Activated CD8-positive, alpha-beta memory T cell treated with anti-CD3 and anti-CD28 coated beads, Interleukin-2, amount 50 U/mL, for 24 hours (primary cell): Measurements from ENCODE around the gene DEDD.

Source experiments
- DNase-seq: peaks from one replicate; pipeline ENCODE4 v3.0.0-alpha.2; 2020; ENCODE audit errors: extremely low read depth

Gene DEDD, protein sequence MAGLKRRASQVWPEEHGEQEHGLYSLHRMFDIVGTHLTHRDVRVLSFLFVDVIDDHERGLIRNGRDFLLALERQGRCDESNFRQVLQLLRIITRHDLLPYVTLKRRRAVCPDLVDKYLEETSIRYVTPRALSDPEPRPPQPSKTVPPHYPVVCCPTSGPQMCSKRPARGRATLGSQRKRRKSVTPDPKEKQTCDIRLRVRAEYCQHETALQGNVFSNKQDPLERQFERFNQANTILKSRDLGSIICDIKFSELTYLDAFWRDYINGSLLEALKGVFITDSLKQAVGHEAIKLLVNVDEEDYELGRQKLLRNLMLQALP

DNA sequence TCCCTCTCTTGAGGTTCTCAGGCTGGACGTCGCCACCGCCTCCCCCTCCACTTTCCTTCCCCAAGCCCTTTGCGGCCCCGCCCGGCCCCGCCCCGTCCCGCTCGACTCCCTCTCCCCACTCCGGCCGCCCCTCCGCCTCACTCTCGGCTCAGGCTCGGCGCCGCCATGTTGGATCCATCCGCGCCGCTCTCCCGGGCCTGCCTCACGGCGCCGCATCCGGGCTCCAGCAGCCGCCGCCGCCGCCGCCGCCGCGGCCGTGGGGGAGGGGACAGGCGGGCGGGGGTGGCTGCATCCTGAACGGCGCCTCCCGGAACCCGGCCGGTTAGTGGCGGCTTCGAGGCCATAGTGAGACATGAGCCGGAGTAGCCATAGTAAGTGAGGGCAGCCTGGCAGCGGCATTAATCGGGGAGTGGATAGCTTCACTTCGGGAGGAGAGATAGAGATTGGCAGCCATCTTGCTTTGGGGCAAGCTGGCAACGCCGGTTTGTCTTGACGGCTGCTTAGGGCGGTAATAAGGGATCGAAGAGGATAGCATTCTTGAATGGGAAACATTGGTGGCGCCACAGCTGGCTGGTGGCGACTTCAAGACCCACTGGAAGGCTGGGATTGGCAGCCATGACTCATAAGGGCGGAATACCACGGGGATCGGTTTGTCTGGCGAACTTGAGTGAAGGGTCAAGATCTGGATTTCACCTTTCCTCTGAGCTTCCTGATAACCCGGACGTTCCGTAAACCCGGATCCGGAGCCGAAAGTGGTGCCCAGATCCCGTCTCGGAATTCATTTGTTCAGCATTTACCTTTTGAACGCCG is at the start of gene DEDD:
Gene DEDD (minus strand): TSS at position 258 of the 810 bp plus-strand sequence. CDS start 8,205 bp downstream, outside the sequence.
- peak; percentile 67 for DNase-seq

DNA sequence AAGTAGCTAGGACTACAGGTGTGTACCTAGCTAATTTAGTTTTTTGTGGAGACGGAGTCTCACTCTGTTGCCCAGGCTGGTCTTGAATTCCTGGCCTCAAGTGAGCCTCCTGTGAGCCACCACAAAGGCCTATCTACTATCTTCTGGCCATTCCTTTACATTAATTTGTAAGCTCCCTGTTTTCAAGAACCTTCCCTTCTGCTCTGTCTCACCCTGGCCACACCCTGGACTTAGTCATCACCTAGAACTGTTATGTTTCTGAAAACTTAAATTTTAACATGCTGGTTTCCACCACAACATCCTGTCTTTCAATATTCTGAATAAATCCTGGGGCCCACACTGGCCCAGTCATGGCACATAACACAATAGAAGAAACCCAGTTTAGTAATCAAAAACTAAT is 49.7 kb upstream of the DEDD start:
- no peak for DNase-seq

DNA sequence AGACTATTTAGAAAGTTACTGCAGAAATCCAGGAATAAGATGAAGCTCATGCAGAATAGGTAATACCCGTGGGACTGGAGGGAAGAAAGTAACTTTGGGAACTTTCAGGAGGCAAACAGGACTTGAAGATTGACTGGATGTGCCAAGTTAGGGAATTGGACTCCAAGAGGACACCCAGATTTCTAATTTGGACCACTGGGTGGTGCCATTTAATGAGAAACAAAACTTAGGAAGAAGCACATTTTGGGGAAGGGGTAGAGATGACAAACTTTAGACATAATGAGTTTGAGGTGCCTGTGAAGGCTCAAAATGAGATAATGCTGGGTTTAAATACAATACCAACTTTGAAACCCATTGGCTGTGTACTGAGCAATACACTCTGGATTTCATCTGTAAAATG is 48.2 kb upstream of the DEDD start:
- no peak for DNase-seq

DNA sequence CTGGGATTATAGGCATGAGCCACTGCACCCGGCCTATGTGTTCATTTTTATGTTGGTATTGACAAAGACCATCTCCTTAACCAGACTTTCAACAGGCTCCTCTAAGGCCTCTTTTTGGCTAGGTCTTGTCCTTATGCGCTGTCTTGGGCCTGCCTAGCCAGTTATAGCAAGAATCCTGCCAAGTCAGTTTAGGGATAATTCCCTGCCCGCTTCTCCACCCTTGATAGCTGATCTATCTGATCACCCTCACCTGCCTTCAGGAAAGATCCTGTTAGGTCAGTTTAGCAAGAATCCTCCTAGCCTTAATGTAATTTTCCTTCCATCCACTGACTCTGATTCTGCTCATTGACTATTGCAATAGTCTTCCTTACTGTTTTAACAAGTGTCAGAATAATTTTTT is 47.2 kb upstream of the DEDD start:
- DNase-seq = no peak

DNA sequence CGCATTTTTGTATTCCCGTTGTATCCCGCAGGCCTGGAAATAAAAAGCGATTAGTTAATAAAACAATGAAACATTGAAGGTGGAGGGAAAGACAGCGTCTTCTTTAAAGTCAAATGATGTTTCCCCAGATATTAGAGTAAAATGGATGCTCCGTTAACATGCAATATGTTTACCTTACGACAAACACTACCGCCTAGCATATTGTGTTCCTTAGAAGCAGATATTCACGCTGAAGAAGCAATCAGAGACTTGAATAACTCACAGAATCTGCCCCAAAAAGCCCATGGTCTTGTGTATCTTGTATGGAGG is 45.4 kb upstream of the DEDD start:
- no peak for DNase-seq

DNA sequence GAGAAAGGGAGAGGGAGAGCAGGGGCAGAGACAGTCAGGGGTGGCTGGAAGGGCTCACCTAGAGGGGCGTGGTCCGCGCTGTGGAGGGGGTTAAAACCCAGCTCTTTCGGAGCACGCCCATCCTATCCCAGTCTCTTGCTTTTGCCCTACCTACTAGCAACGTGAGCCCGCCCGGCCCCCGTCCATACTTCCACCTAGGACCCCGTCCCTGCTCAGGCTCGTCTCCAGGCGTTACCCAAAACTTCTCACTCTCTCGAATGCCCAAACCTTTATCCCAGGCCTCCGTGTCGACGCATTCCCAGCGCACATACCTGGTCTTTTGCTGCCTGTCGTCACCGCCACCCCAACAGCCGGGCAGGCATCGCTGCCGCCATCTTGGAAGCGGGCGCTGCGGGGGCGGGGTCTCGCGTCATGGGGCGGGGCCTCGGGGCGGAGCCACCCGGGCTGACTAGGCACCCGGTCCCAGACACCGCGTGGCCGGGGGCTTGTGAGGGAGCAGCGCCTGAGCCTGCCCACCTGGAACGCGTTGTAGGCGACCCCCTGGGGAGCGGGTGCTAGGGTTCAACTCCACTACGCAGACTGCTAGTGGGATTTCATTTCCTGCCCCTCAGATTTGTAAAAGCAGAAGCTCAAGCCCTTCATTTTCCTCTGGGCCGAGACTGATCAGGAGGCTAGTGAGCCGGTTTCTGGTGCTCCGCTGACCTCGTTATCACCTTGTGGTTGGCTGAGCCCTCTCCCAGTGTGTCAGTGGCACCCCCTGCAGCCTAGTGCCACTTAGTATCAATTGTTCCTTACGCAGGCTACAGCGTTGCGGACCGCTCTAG is 44.9 kb upstream of the DEDD start, which contains the start of gene B4GALT3:
Gene B4GALT3 (minus strand): TSS at position 396 of the 824 bp plus-strand sequence. CDS start 1,447 bp downstream, outside the sequence.
- DNase-seq = peak; percentile 83

DNA sequence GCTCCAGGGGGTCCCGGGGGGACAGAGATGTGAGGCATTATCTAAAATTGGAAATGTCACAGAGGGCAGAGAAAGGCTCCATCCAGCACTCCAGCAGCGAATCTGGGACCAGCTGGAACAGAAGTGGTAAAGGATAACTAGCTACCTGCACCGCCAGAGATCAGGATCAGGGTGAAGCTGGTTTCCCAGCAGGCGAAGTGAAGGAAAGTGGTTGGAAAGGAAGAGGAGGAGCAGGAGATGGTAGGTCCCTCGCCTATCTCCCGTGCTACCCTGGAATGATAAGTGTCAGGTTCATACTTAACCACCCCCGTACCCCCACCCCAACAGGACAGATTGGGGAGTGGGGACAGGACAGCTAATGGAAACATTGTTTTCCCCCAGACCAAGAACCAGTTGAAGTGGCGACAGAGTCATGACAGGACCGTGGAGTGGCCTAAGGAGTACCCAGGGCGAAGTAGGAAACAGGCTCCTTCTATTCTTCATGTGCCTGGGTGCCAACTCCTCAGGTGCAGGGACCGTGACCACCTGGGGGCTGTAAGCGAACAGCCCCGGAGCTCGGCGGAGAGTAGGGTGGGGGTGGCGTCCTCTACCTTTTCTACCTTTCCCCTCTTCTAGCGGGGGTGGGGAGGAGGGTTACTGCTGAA is 44.1 kb upstream of the DEDD start:
- no peak for DNase-seq

DNA sequence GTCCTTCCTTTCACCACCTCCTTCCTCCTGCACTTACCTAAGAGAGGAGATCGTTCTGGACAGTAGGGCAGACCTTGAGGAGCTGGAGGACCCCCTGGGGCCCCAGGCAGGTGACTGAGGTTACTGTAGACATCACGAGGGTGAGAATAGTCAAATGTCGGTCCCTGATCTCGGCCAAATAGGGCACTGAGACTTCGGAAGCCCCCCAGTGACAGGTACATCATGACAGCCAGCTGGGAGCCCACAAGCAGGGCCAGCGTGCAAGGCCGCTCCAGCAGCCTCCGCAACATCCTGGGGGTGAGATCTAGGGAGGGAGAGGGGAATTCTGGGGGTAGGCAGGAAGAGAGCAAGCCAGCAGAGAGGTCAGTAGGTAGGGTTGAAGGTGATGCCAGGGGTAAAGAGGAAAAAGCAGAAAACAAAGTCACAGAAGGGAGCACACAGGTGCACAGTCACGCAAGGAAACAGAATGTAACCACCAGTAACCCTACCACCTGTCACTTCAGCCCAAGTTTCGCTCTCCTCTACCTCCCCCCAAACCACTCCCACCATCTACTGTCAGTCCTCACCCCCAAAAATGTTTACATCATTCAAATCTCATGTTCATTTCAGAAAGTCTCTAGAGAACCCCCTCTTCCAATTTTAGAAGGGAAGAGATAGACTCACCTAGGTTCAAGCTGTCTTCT is 43.4 kb upstream of the DEDD start:
- DNase-seq = no peak

DNA sequence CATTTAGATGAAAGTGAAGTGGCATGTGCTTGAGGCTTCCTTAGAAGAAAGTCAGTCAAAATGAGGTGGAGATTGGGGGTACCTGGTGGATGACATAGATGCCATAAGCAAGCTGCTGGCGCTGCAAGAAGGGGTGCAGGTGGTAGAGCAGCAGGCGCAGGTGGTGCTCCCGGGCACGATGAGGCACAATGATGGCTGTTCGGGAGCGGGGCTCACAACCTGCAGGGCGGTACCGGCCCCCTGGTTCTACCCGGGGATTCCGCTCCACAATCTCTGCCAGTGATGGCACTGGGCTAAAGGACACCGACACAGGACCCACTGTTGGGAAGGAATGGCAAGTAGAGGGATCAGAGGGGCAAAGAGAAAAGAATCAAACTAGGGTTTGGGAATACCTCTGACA is 42.4 kb upstream of the DEDD start:
- no peak for DNase-seq

DNA sequence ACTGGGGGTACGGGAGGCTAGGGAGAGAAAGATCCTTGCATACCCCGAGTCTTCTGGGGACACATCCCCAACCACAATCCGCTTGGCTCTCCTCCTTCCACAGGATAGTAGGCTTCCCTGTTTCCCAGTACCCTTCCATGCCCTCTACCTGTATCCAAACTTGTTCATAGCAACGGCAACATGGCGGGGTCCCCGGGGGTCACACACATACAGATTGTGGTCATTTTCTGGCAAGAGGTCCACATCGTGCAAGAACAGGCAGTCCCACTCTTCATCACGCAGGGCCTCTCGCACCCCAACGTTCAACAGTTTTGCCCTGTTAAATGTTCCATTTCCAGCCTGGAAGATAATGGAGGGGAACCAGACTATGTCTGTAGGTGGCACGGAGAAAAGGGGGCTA is 41.2 kb upstream of the DEDD start:
- no peak for DNase-seq

DNA sequence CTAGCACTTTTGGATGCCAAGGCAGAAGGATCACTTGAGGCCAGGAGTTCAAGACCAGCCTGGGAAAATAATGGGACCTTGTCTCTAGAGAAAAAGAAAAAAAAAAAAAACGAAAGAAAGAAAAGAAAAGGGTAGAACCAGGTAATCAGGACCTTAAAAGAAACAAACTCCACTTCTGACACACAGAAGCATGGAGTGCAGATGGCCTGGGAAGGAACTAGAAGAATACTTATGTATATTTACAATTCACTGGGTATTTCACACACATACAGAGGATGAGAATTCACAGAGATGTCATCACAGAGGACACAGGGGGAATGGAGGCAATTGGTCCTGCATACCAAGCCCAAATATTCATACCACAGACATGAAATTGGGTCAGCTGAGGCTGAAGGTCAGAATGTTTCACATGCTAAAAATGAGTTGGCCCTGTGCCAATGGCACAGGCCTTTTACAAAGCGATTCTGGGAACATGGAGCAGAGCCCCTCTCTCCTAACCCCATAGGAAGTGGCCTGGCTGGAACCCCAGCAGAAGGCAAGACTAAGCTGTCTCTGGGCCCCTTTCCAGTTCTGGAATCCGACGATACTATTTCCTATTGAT is 40.4 kb upstream of the DEDD start:
- no peak for DNase-seq

DNA sequence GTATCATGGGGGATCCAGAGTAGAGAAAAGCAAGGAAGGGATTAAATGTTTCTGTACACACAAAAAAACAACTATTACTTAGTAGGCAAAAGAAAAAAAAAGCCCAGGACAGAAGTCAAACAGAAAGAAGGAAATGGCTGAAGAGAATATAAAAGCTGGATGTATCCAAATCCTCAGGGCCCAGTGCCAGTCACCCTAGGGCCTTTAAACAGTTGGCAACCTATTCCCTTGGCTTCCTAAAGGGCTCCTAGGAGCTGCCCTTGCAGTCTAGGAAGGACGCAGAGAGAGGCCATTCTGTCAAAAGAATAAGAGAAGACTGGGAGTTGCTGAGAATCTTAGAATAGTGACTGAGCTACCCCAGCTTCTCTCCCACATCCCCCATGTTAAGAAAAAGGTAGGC is 39.9 kb upstream of the DEDD start:
- no peak for DNase-seq

DNA sequence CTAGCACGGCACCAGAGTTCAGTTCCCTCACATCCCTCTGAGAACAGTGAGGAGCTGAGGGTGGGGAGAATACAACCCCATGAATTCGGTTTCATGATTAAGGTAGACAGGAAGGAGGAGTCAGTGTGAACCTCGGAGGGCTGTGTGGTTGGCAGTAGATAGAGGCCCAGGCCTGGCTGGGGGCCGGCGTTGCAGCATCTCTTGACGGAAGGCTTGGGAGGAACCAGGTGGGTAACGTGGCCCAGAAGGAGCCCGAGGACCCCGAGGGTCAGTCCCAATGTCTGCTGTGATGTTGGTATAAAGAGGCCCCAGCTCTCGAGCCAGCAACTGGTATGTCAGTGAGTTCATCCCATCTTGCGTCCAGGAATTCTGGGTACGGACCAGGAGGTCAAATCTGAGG is 39.2 kb upstream of the DEDD start:
- no peak for DNase-seq

DNA sequence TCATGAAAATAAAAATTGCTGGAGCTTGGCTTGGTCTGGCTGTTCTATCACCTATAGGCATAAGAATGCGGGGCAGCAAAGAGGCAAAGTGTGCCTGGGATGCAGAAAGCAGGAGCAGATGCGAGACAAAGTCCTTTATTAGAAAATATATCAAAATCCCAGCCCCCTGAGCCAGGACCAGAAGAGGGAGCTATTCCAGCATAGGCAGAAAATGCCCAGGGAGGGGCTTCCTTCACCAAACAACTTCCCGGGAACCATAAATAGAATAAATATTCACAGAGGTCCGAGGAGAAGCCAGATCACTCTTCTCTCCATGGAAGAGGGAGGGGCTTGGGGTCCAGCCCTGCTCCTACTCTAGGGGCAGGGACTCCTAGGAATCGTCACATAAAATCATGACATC is 38.7 kb upstream of the DEDD start:
- no peak for DNase-seq

DNA sequence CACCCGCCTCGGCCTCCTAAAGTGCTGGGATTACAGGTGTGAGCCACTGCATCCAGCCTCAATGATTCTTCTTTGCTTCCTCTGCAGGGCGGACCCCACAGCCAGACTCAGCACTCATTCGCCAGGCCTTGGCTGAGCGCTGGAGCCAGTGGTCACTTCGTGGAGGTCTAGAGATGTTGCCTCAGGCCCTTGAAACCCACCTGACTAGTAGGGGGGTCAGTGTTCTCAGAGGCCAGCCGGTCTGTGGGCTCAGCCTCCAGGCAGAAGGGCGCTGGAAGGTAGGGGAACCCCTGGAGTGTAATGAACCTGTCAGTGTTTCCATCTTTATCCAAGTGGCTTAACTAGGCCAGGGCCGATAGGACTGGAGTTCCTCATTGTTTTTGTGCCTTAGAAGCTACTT is 36.4 kb upstream of the DEDD start:
- no peak for DNase-seq

DNA sequence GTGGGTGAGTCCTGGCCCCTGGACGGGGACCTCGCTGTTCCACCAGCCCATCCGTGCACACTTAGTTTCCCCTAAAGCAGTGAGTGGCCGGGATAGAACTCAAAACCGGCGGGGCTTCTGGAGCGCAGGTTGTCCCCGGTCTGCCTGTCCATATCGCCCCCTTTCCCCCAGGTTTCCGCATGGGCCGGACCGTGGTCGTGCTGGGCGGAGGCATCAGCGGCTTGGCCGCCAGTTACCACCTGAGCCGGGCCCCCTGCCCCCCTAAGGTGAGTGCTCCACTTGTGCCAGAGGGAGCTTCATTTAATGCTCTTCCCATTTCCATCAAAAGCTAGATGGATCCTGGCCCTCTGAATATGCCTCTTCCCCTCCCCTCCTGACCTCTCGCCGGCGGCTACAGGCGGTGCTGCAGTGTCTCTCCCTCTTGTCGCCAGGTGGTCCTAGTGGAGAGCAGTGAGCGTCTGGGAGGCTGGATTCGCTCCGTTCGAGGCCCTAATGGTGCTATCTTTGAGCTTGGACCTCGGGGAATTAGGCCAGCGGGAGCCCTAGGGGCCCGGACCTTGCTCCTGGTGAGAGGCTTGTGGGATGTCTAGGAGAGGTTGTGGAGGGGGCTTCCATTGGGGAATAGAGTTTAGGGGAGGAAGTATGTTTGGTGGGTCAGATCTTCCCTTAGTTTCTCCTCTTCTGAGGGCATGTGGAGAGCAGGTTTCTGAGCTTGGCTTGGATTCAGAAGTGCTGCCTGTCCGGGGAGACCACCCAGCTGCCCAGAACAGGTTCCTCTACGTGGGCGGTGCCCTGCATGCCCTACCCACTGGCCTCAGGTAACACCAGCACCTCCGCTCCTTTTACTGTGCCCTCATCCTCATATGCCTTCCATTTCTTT is 34.4 kb upstream of the DEDD start:
- DNase-seq = no peak

DNA sequence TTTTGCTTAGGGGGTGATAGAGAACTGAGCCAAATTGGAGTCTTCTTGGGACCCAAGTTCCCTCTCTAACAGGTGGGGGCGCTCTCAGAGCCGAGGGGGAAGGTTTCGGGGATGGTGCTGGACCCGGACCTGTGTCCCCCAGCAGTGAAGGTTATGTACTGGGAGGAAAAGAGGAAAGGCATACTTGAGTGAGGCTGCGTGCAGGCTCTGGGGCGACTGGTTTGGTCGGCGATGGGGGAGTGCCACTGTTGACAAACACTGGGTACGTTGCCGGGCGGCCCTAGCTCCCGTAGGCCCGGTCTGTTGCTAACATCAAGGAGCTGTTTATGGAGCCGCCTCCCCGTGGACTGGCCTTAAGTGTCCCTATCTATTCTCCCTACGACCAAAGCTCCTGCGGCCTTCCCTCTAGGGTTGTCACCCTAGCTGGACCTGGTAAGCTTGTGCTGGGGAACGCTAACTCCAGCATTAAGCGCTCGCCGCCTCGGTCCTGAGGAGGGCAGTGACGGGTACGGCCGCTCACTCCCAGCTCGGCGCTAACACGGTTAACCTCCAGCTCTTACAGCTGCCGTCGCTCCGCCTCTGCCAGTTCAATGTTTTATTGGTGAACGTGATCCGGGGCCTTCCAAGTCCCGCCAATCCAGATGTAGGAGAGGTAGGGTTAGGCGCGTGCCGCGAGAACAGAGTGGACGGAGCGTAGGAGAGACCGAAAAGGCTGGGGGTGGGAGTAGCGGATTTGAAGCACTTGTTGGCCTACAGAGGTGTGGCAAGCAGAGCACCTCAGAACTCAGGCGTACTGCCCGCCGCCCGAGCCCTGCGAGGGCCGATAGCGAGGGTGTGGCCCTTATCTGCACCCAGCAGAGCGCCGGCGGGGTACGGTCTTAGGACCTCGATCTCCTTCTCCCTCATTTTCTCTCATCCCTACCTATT is 33.5 kb upstream of the DEDD start, which contains the start of gene PPOX:
Gene PPOX (plus strand): TSS at position 685 of the 927 bp plus-strand sequence. CDS start 422 bp downstream, outside the sequence.
- peak; percentile 89 for DNase-seq

DNA sequence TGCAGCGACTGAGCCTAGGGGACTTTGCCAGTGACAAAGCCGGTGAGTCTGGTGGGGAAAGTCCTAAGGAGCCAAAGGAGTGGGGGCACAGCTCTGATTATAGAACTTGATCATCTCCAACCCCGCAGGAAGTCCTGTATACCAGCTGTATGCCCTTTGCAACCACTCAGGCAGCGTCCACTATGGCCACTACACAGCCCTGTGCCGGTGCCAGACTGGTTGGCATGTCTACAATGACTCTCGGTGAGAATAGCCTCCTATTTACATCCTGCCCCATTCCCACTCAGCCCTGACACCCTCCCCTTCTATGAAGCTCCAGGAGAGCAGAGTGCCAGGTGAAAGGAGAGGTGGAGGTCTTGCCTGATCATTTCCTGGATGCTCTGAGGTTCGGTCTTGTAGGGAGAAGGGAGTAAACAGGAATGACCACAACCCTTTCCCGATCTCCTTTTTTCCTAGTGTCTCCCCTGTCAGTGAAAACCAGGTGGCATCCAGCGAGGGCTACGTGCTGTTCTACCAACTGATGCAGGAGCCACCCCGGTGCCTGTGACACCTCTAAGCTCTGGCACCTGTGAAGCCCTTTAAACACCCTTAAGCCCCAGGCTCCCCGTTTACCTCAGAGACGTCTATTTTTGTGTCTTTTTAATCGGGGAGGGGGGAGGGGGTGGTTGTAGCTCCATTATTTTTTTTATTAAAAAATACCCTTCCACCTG is 32.6 kb upstream of the DEDD start:
- DNase-seq = no peak
